Stimulated activated CD4-positive, alpha-beta T cell treated with anti-CD3 and anti-CD28 coated beads, Interleukin-2, amount 100 ng/mL, for 4 hours (primary cell): Measurements from ENCODE around the gene PDZRN3.

Experiments used
- DNase-seq: peaks from one replicate; pipeline ENCODE4 v3.0.0-alpha.2; 2020; ENCODE audit warnings: low read depth

Gene PDZRN3

GRCh38 chr3:73418681-73419080 lies 206.1 kb downstream of the PDZRN3 start:
- DNase-seq, result no peak

GRCh38 chr3:73415118-73415517 lies 209.6 kb downstream of the PDZRN3 start:
- no peak for DNase-seq

- DNase-seq, result no peak
Observed at GRCh38 chr3:73413619-73414018, 211.1 kb downstream of the PDZRN3 start.

GRCh38 chr3:73411993-73412392 lies 212.7 kb downstream of the PDZRN3 start:
- no peak for DNase-seq

- DNase-seq, result no peak
Observed at GRCh38 chr3:73411545-73411944, 213.2 kb downstream of the PDZRN3 start.

GRCh38 chr3:73409138-73409763 lies 215.5 kb downstream of the PDZRN3 start:
- DNase-seq, result no peak

GRCh38 chr3:73408634-73409033 lies 216.1 kb downstream of the PDZRN3 start:
- DNase-seq, result no peak

- DNase-seq, result no peak
Observed at GRCh38 chr3:73407577-73407976, 217.2 kb downstream of the PDZRN3 start.

- DNase-seq, result no peak
Observed at GRCh38 chr3:73405853-73406252, 218.9 kb downstream of the PDZRN3 start.

GRCh38 chr3:73405000-73405399 lies 219.7 kb downstream of the PDZRN3 start:
- no peak for DNase-seq

- DNase-seq, result no peak
Observed at GRCh38 chr3:73404435-73404834, 220.3 kb downstream of the PDZRN3 start.

GRCh38 chr3:73403444-73403843 lies 221.3 kb downstream of the PDZRN3 start:
- no peak for DNase-seq

- no peak for DNase-seq
Observed at GRCh38 chr3:73401616-73402279, 223.0 kb downstream of the PDZRN3 start.

GRCh38 chr3:73401059-73401458 lies 223.7 kb downstream of the PDZRN3 start:
- no peak for DNase-seq

- DNase-seq, result no peak
Observed at GRCh38 chr3:73399666-73400253, 225.0 kb downstream of the PDZRN3 start.

GRCh38 chr3:73399106-73399505 lies 225.6 kb downstream of the PDZRN3 start:
- DNase-seq, result no peak

- DNase-seq, result no peak
Observed at GRCh38 chr3:73398084-73398483, 226.7 kb downstream of the PDZRN3 start.

- no peak for DNase-seq
Observed at GRCh38 chr3:73394240-73394639, 230.5 kb downstream of the PDZRN3 start.

GRCh38 chr3:73393005-73393404 lies 231.7 kb downstream of the PDZRN3 start:
- no peak for DNase-seq

- no peak for DNase-seq
Observed at GRCh38 chr3:73391984-73392383, 232.8 kb downstream of the PDZRN3 start.

GRCh38 chr3:73389928-73390327 lies 234.8 kb downstream of the PDZRN3 start:
- DNase-seq, result no peak

GRCh38 chr3:73389117-73389813 lies 235.5 kb downstream of the PDZRN3 start:
- no peak for DNase-seq

- DNase-seq, result no peak
Observed at GRCh38 chr3:73385568-73385967, 239.2 kb downstream of the PDZRN3 start.
